ENCODE measurements around the gene TRAK1. TPM values are rescaled to one million over a fixed set of nuclear protein-coding genes. Genes with fewer than 3 reads are reported as not detected.
A peak's percentile ranks its signal among the peaks of the same experiment; 100 is the strongest.

TRAK1 gene
- total RNA-seq, 1 donor from 2014 or later: 41.7 TPM

DNA sequence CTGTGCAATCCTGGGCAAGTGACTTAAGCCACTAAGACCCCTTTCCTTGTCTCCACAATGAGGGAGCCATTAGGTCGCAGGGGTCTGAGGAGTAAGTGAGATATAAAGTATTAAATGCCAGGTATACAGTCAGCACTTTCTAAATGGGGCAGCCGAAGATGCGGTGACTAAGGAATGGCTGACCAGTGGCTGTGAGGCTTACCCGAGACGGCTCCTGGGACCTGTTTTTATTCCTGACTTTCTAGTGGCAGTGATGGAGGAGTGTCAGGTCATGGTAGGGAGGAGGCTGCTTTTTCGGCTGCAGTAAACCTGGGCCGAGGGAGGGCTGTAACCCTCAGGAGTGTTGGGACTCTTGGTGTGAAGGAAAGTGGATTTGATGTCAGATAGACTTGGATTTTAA is 52.3 kb downstream of the TRAK1 start:
- no peak overlapping the region for H3K4me3 ChIP-seq (ENCODE audit: low read depth, low read length)
- no peaks in the 10 kb centered on the region for H3K36me3 ChIP-seq (ENCODE audit: control insufficient read depth, insufficient read depth, low read length)
- TF ChIP-seq, protein P1, sequence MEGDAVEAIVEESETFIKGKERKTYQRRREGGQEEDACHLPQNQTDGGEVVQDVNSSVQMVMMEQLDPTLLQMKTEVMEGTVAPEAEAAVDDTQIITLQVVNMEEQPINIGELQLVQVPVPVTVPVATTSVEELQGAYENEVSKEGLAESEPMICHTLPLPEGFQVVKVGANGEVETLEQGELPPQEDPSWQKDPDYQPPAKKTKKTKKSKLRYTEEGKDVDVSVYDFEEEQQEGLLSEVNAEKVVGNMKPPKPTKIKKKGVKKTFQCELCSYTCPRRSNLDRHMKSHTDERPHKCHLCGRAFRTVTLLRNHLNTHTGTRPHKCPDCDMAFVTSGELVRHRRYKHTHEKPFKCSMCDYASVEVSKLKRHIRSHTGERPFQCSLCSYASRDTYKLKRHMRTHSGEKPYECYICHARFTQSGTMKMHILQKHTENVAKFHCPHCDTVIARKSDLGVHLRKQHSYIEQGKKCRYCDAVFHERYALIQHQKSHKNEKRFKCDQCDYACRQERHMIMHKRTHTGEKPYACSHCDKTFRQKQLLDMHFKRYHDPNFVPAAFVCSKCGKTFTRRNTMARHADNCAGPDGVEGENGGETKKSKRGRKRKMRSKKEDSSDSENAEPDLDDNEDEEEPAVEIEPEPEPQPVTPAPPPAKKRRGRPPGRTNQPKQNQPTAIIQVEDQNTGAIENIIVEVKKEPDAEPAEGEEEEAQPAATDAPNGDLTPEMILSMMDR (IDR thresholded peaks at IDR 0.05; ENCODE audit: insufficient read depth, low read length, poor library complexity, severe bottlenecking): no peak
- DNase-seq (ENCODE audit: low read depth): no peak
- H3K27me3 ChIP-seq (ENCODE audit: control insufficient read depth, insufficient read depth, low read length): no peaks in the 10 kb centered on the region

DNA sequence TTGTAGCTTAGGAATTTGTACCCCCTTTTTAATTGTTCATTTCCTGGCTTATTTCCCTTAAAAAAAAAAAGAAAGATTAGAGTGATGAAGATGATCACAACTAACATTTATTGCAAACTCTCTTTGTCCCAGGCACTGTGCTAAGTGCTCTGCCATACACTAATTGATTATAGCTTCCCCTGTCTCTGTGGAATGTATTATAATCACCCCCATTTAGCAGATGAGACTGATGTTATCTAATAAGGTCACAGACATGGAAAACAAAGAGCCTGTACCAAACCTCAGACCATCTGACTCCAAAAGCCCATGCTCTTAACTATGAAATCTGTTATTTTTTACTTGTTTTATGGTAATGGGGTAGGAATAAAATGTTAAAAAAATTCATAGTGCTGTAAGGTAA is 53.1 kb downstream of the TRAK1 start:
- TF ChIP-seq, protein P1 (IDR thresholded peaks at IDR 0.05; ENCODE audit: insufficient read depth, low read length, poor library complexity, severe bottlenecking): no peak
- no peak overlapping the region for H3K4me3 ChIP-seq (ENCODE audit: low read depth, low read length)

DNA sequence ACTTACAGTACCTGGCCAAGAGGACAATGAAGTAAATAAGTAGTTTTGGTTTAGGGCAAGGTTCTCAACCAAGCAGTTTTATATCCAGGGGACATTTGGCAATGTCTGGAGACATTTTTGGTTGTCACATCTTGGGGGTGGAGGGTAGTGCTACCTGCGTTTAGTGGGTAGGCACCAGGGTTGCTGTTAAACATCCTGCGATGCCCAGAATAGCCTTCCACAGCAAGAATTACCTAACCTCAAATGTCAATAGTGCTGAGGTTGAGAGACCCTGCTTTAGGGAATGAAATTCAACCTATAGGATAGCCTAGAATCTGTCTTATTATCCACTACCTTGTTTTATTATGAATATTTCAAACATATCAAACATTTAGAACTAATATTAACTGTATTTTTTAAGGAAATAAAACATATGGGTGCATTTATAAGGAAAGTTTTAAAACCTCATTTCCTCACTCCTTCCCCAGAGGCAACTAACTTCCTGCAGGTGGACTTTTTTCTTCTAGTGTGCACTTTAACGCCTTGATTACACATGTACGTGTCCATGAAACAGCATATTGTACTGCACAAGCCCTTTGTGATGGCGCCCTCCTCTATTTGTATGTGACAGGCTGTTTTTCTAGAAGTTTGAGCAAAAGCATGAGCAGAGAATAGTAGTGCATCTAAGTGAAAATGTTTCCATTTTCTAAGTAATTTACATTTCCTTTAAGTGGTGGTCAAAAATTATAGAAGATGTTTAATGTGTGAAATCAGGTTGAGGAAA is 57.1 kb downstream of the TRAK1 start:
- no peak for DNase-seq (ENCODE audit: low read depth)
- no peaks in the 10 kb centered on the region for H3K36me3 ChIP-seq (ENCODE audit: control insufficient read depth, insufficient read depth, low read length)
- no peak overlapping the region for H3K4me3 ChIP-seq (ENCODE audit: low read depth, low read length)
- TF ChIP-seq, protein P1 (IDR thresholded peaks at IDR 0.05; ENCODE audit: insufficient read depth, low read length, poor library complexity, severe bottlenecking): no peak
- no peaks in the 10 kb centered on the region for H3K27me3 ChIP-seq (ENCODE audit: control insufficient read depth, insufficient read depth, low read length)

More for the DNA sequence above, 53.1 kb downstream of the TRAK1 start:
- DNase-seq (ENCODE audit: low read depth): no peak
- Histone ChIP-seq H3K27me3 (ENCODE audit: control insufficient read depth, insufficient read depth, low read length) (no peaks in the 10 kb centered on the region), H3K36me3 (ENCODE audit: control insufficient read depth, insufficient read depth, low read length) (no peaks in the 10 kb centered on the region)

DNA sequence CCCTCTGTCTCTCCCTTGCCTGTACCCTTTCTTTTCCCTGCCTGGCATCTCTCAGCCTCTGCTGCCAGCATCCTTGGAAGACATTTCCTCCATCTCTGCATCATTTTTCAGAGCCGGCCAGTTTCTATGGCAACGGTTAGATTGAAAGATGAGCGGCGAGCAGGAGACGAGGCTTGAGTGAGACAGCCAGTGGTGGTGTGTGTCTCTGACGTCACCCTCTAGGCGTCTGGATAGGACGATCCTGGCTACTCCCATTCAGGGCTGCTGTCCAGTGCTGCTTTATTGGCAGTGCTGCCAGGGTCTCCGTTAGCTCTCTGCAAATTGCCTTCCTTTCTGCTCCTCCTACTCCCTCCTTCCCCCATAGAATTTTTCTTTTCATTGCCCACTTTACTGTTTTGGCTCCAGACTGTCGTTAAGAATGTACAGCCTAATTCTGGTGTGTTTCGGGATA is 57.9 kb downstream of the TRAK1 start:
- TF ChIP-seq, protein P1 (IDR thresholded peaks at IDR 0.05; ENCODE audit: insufficient read depth, low read length, poor library complexity, severe bottlenecking): no peak
- peak; percentile 60 for DNase-seq (ENCODE audit: low read depth)
- H3K4me3 ChIP-seq (ENCODE audit: low read depth, low read length): no peak overlapping the region
- no peaks in the 10 kb centered on the region for H3K27me3 ChIP-seq (ENCODE audit: control insufficient read depth, insufficient read depth, low read length)
- H3K36me3 ChIP-seq (ENCODE audit: control insufficient read depth, insufficient read depth, low read length): no peaks in the 10 kb centered on the region

DNA sequence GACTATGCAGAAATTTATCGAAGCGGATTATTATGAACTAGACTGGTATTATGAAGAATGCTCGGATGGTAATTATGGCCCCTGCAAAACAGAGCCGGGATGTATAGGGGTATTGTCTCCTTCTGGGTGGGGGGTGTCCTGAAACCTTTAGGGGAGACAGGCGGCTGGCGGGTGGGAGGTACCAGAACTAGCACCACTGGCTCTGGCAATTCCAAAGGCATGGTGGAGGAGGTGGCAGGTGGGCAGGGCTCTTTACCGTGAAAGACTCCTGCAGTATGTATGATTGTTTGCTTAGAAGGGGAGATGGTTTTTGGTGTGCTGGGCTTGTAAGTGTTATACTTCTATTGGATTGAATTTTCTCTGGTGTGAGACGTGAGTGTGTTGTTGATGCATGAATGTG is 58.4 kb downstream of the TRAK1 start:
- no peaks in the 10 kb centered on the region for H3K27me3 ChIP-seq (ENCODE audit: control insufficient read depth, insufficient read depth, low read length)
- DNase-seq (ENCODE audit: low read depth): no peak
- H3K4me3 ChIP-seq (ENCODE audit: low read depth, low read length): no peak overlapping the region
- H3K36me3 ChIP-seq (ENCODE audit: control insufficient read depth, insufficient read depth, low read length): no peaks in the 10 kb centered on the region
- TF ChIP-seq, protein P1 (IDR thresholded peaks at IDR 0.05; ENCODE audit: insufficient read depth, low read length, poor library complexity, severe bottlenecking): no peak

DNA sequence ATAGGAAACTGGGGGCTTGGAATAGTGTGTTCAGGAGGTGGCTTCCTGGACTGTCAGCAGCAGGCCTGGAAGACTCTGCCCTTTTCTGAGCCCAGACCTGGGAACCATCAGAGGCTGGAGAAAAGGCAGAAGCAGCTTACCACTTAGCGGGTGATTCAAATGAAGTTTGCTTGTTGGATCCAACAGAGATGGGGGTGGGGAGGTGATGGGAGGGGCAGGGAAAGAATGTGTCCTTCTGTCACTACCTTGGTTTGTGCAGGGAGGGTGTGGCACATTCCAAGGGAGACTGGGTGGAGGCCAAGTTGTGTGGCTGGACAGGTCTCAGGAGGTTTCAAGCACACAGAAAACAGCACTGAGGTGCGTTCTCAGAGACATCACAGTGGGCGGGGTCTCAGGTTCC is 58.8 kb downstream of the TRAK1 start:
- H3K4me3 ChIP-seq (ENCODE audit: low read depth, low read length): no peak overlapping the region
- TF ChIP-seq, protein P1 (IDR thresholded peaks at IDR 0.05; ENCODE audit: insufficient read depth, low read length, poor library complexity, severe bottlenecking): no peak
- DNase-seq (ENCODE audit: low read depth): no peak

More for the DNA sequence above, 58.8 kb downstream of the TRAK1 start:
- Histone ChIP-seq H3K36me3 (ENCODE audit: control insufficient read depth, insufficient read depth, low read length) (no peaks in the 10 kb centered on the region), H3K27me3 (ENCODE audit: control insufficient read depth, insufficient read depth, low read length) (no peaks in the 10 kb centered on the region)
